B cell (primary cell): ENCODE results near the gene PGP. TPM values are rescaled to one million over a fixed set of nuclear protein-coding genes. Genes with fewer than 3 reads are reported as not detected.
A peak's percentile ranks its signal among the peaks of the same experiment; 100 is the strongest.

ENCODE experiments used
- ATAC-seq: fragments of 200-7000 bp; cut with Tn5 transposase; one replicate; pipeline ENCODE4 v1.10.0; 2021; ENCODE audit warnings: low read depth, mild to moderate bottlenecking, moderate number of reproducible peaks, moderate library complexity
- CTCF ChIA-PET: fragments of 350-600 bp; sonication (Branson Sonifier 250); formaldehyde crosslinking; loops from one replicate; lab custom pipeline; 2021; ENCODE audit warnings: antibody characterized with exemption, inconsistent platforms; lab: Charles Lee
- POLR2A ChIA-PET: fragments of 350-600 bp; sonication (Branson Sonifier 250); formaldehyde crosslinking; loops from one replicate; lab custom pipeline; 2021; ENCODE audit warnings: antibody characterized with exemption; lab: Charles Lee
- DNase-seq: peaks from one replicate; pipeline ENCODE4 v3.0.0; 2013
- H2AFZ ChIP-seq: 2 replicates; pipeline ENCODE4 v1.6.1; 2012; ENCODE audit warnings: mild to moderate bottlenecking, low read depth, low read length; ENCODE audit not compliant: insufficient read depth, poor library complexity, severe bottlenecking
- H3K27ac ChIP-seq, 2 donors: 1 replicate in 1 of 2; 2 replicates in 1 of 2; pipeline ENCODE4 v1.5.1; 2012 to 2013; ENCODE audit warnings: low read length in 2 of 2, mild to moderate bottlenecking in 2 of 2, moderate library complexity in 1 of 2
- H3K27me3 ChIP-seq, 4 experiments: fragments of 200-600 bp in 1 of 4; sonication (generic) in 1 of 4; replicated peaks in 1 of 4; 1 replicate in 2 of 4; 2 replicates in 2 of 4; pipeline versions ENCODE4 v1.6.1 to v1.7.0; 2013 to 2016; ENCODE audit warnings: low read length in 3 of 4, mild to moderate bottlenecking in 2 of 4, mixed read lengths in 1 of 4, moderate library complexity in 1 of 4; ENCODE audit not compliant: insufficient read depth in 4 of 4, control insufficient read depth in 3 of 4; ENCODE audit errors: control extremely low read depth in 1 of 4
- H3K36me3 ChIP-seq, 2 experiments: replicated peaks in 1 of 2; 1 replicate in 1 of 2; 2 replicates in 1 of 2; pipeline versions ENCODE4 v1.6.1 to v1.7.1; 2013; ENCODE audit warnings: low read length in 1 of 2; ENCODE audit not compliant: insufficient read depth in 2 of 2, control insufficient read depth in 1 of 2; ENCODE audit errors: control extremely low read depth in 1 of 2, extremely low read depth in 1 of 2
- H3K4me1 ChIP-seq, 2 donors: fragments of 200-600 bp in 1 of 2; sonication (generic) in 1 of 2; 1 replicate in 1 of 2; 2 replicates in 1 of 2; pipeline versions ENCODE4 v1.5.1 to v1.6.1; 2013 to 2017; ENCODE audit warnings: low read length in 2 of 2; ENCODE audit not compliant: control insufficient read depth in 2 of 2, insufficient read depth in 2 of 2
- H3K4me2 ChIP-seq: replicated peaks from 2 replicates; pipeline ENCODE3; 2012; ENCODE audit warnings: mild to moderate bottlenecking, low read depth, low read length; ENCODE audit not compliant: poor library complexity, severe bottlenecking
- H3K4me3 ChIP-seq, 5 experiments: fragments of 200-600 bp in 1 of 5; sonication (generic) in 1 of 5; 1 replicate in 3 of 5; 2 replicates in 2 of 5; pipeline versions ENCODE4 v1.5.1 to v1.7.0; 2011 to 2016; ENCODE audit warnings: low read length in 4 of 5, mild to moderate bottlenecking in 4 of 5, low read depth in 2 of 5, control low read depth in 1 of 5, moderate library complexity in 1 of 5; ENCODE audit not compliant: insufficient read depth in 1 of 5; ENCODE audit errors: control extremely low read depth in 1 of 5, extremely low read depth in 1 of 5
- H3K79me2 ChIP-seq: fragments of 200-600 bp; sonication (generic); one replicate; pipeline ENCODE4 v1.6.0; 2016; ENCODE audit warnings: low read length; ENCODE audit not compliant: control insufficient read depth, insufficient read depth
- H3K9ac ChIP-seq: fragments of 200-600 bp; sonication (generic); 2 replicates; pipeline ENCODE4 v1.6.1; 2017; ENCODE audit warnings: mild to moderate bottlenecking, low read length, moderate library complexity
- H3K9me3 ChIP-seq, 3 donors: one replicate each; pipeline versions ENCODE4 v1.6.1 to v1.7.1; 2013; ENCODE audit warnings: low read length in 2 of 3; ENCODE audit not compliant: control insufficient read depth in 2 of 3, insufficient read depth in 1 of 3; ENCODE audit errors: control extremely low read depth in 1 of 3
- H4K20me1 ChIP-seq: 2 replicates; pipeline ENCODE4 v1.6.0; 2012; ENCODE audit warnings: mild to moderate bottlenecking, low read length; ENCODE audit not compliant: insufficient read depth, control insufficient read depth, poor library complexity, severe bottlenecking
- H3K27ac Mint-ChIP-seq: one replicate; pipeline ENCODE4 v1.8.0; 2021; ENCODE audit warnings: mixed read lengths
- H3K27me3 Mint-ChIP-seq: one replicate; pipeline ENCODE4 v1.8.0; 2021; ENCODE audit warnings: mixed read lengths
- H3K4me1 Mint-ChIP-seq: one replicate; pipeline ENCODE4 v1.8.0; 2021; ENCODE audit warnings: mixed read lengths
- H3K4me3 Mint-ChIP-seq: one replicate; pipeline ENCODE4 v1.8.0; 2021; ENCODE audit warnings: mixed read lengths
- H3K9me3 Mint-ChIP-seq: one replicate; pipeline ENCODE4 v1.8.0; 2022; ENCODE audit warnings: mixed read lengths; ENCODE audit not compliant: insufficient read depth
- CTCF ChIP-seq: fragments of 200-600 bp; IDR thresholded peaks from one replicate; pipeline ENCODE4 v1.8.0; 2022; ENCODE audit warnings: antibody characterized with exemption, mild to moderate bottlenecking
- EZH2 ChIP-seq: IDR thresholded peaks from 2 replicates; pipeline ENCODE4 v1.6.1; 2012; ENCODE audit warnings: borderline replicate concordance, low read depth, mild to moderate bottlenecking, moderate library complexity, low read length; ENCODE audit not compliant: insufficient read depth, poor library complexity, severe bottlenecking
- WGBS: methylation state at CpG from one replicate; pipeline ENCODE4 v1.1.5; 2013; ENCODE audit warnings: missing lambda C conversion rate; ENCODE audit not compliant: insufficient coverage; 5-methylcytosine and 5-hydroxymethylcytosine counted together
- intact Hi-C: fragments of 100-400 bp; cut with micrococcal nuclease; formaldehyde crosslinking; loops from one replicate; pipeline ENCODE4 v1.10.0; 2022
- polyA plus RNA-seq: library from polyadenylated mRNA; depleted of rRNA; stranded (reverse); fragments of >200 nt; gene quantifications from 2 replicates; pipeline ENCODE4 v1.2.3, GENCODE V29; 2012
- total RNA-seq, 2 donors: library from RNA; stranded (reverse); fragments of 120-200 nt in 1 of 2; gene quantifications; 1 replicate in 1 of 2; 2 replicates in 1 of 2; pipeline versions ENCODE4 v1.2.3 to v1.2.4, GENCODE V29; 2013 to 2022

The PGP gene
- total and polyA plus RNA-seq, 2 donors (not counting 1 experiment from before 2014, with no cell fraction given) = 15.4 to 16.5 TPM

- Mint-ChIP-seq H3K27ac (no peak overlapping the region), H3K27me3 (peaks cover 32% of the 10 kb centered on the region), H3K4me3 (peak overlapping the region; percentile 49), H3K9me3 (no peaks in the 10 kb centered on the region), H3K4me1 (peaks cover 10% of the 10 kb centered on the region)
- ChIA-PET POLR2A (interaction anchor here (0.5 to 1.0 kb wide), 2 partner anchors 9 to 293 kb away, joined by 3 to 4 read pairs; partner anchors contain the start of gene MLST8), CTCF (interaction anchor here (0.6 to 4.7 kb wide), 25 partner anchors 9 to 324 kb away, joined by 3 to 71 read pairs (median 4); partner anchors contain the start of genes AMDHD2, ATP6V0C, BRICD5 and CCNF)
- Histone ChIP-seq H4K20me1 (no peaks in the 10 kb centered on the region), H2AFZ (peak overlapping the region; percentile 22), H3K79me2 (no peaks in the 10 kb centered on the region), H3K36me3 (no peaks in the 10 kb centered on the region), H3K27ac (no peak overlapping the region), H3K4me1 (peaks cover 12 to 22% of the 10 kb centered on the region in 2 donors), H3K9ac (peak overlapping the region; percentile 47), H3K27me3 (peaks cover 0 to 50% (median 20%) of the 10 kb centered on the region in 4 experiments), H3K4me2 (peak overlapping the region; percentile 83), H3K9me3 (peaks cover 0 to 6% (median 0%) of the 10 kb centered on the region in 3 donors), H3K4me3 (peak overlapping the region in 3 of 5 experiments; percentile 15 to 44 (median 28))
- 2% methylated on average over 42 of the region's 49 CpGs for WGBS
- intact Hi-C loops = loop anchor here (1.0 to 10.0 kb wide), 4 partner anchors 56 to 409 kb away; partner anchors contain the start of genes ABCA3 and ECI1
- no peak for TF ChIP-seq CTCF
- TF ChIP-seq EZH2 = peak; percentile 28
- DNase-seq = peak; percentile 44
- peak; percentile 34 for ATAC-seq
These were observed 19.1 kb downstream of the PGP start for GRCh38 chr16:2195322-2196161.
